ENCODE data around the gene E2F1. TPM values are rescaled to one million over a fixed set of nuclear protein-coding genes. Genes with fewer than 3 reads are reported as not detected.

Gene E2F1
- total and polyA plus RNA-seq, 2 of the 4 experiments (the other 2 are of a cell fraction) = 10.9 to 14.0 TPM

- ChIA-PET POLR2A (ENCODE audit: unreplicated experiment) (no interaction called here), CTCF (no interaction called here)
- H2BK20ac ChIP-seq (ENCODE audit: low read depth, low read length) = no peak overlapping the region; the same call in 1 of the 2 replicates
- H2AK5ac ChIP-seq (ENCODE audit: low read depth, low read length) = peak overlapping the region; percentile 93; the same call in 1 of the 2 replicates
- BruUV-seq (replicated peaks) = no TSS peak
- intact Hi-C loops (cut with micrococcal nuclease) = loop anchor here (5.0 to 10.0 kb wide), 2 partner anchors 68 to 150 kb away; partner anchors contain the start of genes CHMP4B and ZNF341
- H2BK5ac ChIP-seq (ENCODE audit: low read depth, low read length, poor library complexity, severe bottlenecking) = no peak overlapping the region
- peak overlapping the region in 1 of 2 experiments; percentile 99; a peak in 1 of 4 replicates for H4K8ac ChIP-seq (ENCODE audit: low read depth in 2 of 2, low read length in 2 of 2)
- DNase-seq (no peak), ATAC-seq (ENCODE audit: low read depth) (no peak)
- peak overlapping the region; percentile 100 for H3K23ac ChIP-seq (ENCODE audit: low read depth, low read length)
- H3K9ac ChIP-seq (ENCODE audit: low read depth, low read length) = no peak overlapping the region
- H3K4ac ChIP-seq (ENCODE audit: low read depth, low read length) = peak overlapping the region; percentile 36; the same call in 1 of the 2 replicates
- 0 out of 2 replicates have a peak, but pooled peaks cover 5% of the 10 kb centered on the region for H4K20me1 ChIP-seq (ENCODE audit: insufficient read depth, low read length)
- no peak overlapping the region for H4K5ac ChIP-seq (ENCODE audit: low read depth, low read length)
- peak; percentile 20; the same call in 1 of the 2 replicates for TF ChIP-seq MAFK (IDR thresholded peaks at IDR 0.05; ENCODE audit: low read depth, low read length)
- TF ChIP-seq USF2 (IDR thresholded peaks at IDR 0.05; ENCODE audit: low read depth, low read length) = no peak
- peaks cover 10 to 55% of the 10 kb centered on the region in 2 experiments; a peak in 3 of 4 replicates for H3K79me1 ChIP-seq (ENCODE audit: low read depth in 1 of 2, low read length in 2 of 2)
- H2BK15ac ChIP-seq (ENCODE audit: low read depth, low read length) = no peak overlapping the region
- no peak overlapping the region for H3K56ac ChIP-seq (ENCODE audit: extremely low read depth, insufficient read depth, low read length)
- no peak overlapping the region for H2BK120ac ChIP-seq (ENCODE audit: low read depth, low read length)
- H3K27ac ChIP-seq (ENCODE audit: insufficient read depth, low read length) = no peak overlapping the region
- dilution Hi-C loops (cut with HindIII; ENCODE audit: low sequenced_read_pairs, unreplicated experiment) = no loop called here
- H2AFZ ChIP-seq (replicated peaks; ENCODE audit: low read length, poor library complexity) = peak overlapping the region; percentile 96
- H2AK9ac ChIP-seq (replicated peaks; ENCODE audit: low read depth, low read length, poor library complexity) = peak overlapping the region; percentile 98
- H3K27me3 ChIP-seq (ENCODE audit: control insufficient read depth, insufficient read depth, low read length) = no peaks in the 10 kb centered on the region
- no peak overlapping the region for H3K18ac ChIP-seq (ENCODE audit: low read depth, low read length)
- H3K4me3 ChIP-seq (ENCODE audit: insufficient read depth, low read depth, low read length) = no peak overlapping the region
- in situ Hi-C loops (cut with MboI; ENCODE audit: low sequenced_read_pairs) = no loop called here
- H3K4me2 ChIP-seq (ENCODE audit: low read depth, low read length) = no peak overlapping the region
- H3K36me3 ChIP-seq (ENCODE audit: control insufficient read depth, insufficient read depth, low read length) = peaks cover 7% of the 10 kb centered on the region
- no peaks in the 10 kb centered on the region for H3K9me3 ChIP-seq (ENCODE audit: control insufficient read depth, insufficient read depth, low read length)
- H3K4me1 ChIP-seq (ENCODE audit: control insufficient read depth, insufficient read depth, low read length) = peaks cover 19% of the 10 kb centered on the region
- H4K91ac ChIP-seq (ENCODE audit: insufficient read depth, low read depth, low read length) = no peak overlapping the region
- H3K14ac ChIP-seq (replicated peaks; ENCODE audit: low read depth, low read length) = no peak overlapping the region; the same call in 1 of the 2 replicates
- WGBS, 2 experiments (ENCODE audit: extremely low coverage in 2 of 2, insufficient read length in 1 of 2) = 100% methylated on average over 1 of the region's 2 CpGs; no CpG with 5 or more reads in 1 of the 2 experiments
- peaks cover 26% of the 10 kb centered on the region for H3K9me1 ChIP-seq (ENCODE audit: insufficient read depth, low read length)
Observed at GRCh38 chr20:33664762-33665144, 21.4 kb downstream of the E2F1 start.
